Activated effector memory CD4-positive, alpha-beta T cell treated with Interleukin-2 at 50 U/mL for 16 hours (primary cell): ENCODE results near the gene CDC73.

Experiments
- DNase-seq: peaks from one replicate; pipeline ENCODE4 v3.0.0-alpha.2; 2020

CDC73 gene

GRCh38 chr1:193303849-193304248 lies 182.0 kb downstream of the CDC73 start:
- DNase-seq, result no peak
